Limb (tissue), 2 donors: ENCODE data around the gene SOWAHA.
"Not testable (repeated sequence)": the region's sequence is repeated elsewhere in the genome, so short reads cannot be mapped to it uniquely, and the experiment has no call there.

Experiments
- DNase-seq, 2 donors: peaks; one replicate each; pipeline ENCODE4 v3.0.0-alpha.2; 2016; ENCODE audit errors: extremely low spot score in 2 of 2

Gene SOWAHA

DNA sequence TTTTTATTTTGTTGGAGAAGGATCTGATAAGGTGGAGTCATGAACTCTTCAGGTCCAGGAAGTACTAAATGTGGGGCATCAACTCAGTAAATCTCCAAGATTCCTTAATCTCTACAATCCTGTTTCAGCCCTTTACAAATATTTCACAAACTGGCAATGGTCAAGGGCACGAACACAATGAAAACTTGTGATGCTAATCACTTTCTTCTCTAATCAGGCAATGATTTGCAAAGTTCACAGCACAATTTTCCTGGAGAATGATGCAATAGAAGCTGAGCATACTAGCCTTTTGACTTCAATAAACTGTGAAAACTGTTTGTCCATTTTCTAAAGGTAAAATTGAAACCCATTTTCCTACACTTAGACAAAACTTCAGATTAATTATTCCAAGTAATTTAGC is 36.2 kb downstream of the SOWAHA start:
- DNase-seq: no peak

DNA sequence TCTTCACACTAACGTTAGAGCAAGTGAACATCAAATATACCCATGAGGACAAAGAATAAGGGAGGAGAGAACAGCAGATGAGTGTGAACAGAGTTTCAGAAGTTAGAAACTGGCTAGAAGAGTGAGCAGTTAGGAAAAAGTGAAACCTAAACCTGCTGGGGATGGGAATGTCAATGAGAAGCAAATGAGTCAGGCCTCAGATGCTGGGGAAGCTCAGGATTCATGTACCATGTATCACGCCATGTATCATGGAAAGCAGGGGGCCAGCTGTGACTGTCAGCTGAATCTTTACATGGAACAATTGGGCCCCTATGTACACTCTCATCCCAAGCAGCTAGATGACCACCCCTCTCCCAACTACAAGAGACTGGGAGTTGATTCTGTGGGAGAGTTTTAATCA is 37.0 kb downstream of the SOWAHA start:
- no peak for DNase-seq

DNA sequence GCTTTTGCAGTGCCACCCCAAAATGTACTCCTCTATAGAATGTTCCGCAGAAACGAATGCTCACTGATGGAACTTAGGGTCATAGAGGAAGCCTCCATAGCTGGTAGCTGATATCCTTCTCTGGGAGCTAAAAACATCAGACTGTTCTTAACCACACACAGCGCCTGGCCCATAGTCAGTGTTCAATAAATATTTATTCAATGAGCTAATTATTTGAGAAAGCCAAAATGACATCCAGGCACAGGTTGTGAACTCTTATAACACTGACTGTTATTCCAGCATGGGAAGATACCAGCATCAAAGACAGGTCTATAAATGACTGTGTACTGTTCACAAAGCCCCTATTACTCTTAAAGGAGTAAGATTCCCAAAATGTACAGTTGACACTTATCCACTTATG is 40.2 kb downstream of the SOWAHA start:
- no peak for DNase-seq

DNA sequence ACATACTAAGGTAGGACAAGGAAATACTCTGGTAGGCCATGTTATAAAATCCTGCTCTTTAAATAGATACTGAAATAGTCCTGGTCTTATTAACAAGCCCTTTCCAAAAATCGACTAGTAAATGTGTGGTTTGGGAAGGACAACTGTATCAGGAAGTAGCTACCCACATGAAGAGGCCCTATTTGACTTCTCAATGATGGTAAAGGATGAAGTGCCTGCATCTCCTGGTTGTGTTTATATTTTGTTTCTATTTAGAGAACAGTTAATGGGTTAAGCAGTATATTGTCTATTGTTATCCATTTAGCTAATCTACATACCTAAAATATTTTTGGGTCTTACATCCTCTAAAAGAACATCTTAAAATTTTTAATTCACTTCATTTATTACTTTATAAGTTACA is 40.7 kb downstream of the SOWAHA start:
- no peak for DNase-seq

DNA sequence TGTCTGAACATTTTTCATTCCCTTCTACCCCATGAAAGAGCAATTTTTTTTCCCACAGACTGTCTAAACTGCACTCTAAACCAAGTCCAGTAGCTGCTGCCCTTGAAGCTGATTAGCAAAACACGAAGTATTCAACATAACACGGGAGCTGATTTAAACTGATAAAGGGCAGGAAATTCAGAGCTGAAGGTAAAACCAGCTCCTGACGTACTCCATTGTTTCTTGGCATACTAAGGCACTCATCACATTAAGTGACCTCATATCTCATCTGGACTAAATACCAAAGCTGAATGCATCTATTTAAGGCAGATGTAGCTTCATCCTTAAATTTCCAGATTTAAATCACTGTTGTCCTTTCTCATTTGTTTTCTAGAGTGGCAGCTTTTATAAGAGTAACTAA is 41.2 kb downstream of the SOWAHA start:
- no peak for DNase-seq

DNA sequence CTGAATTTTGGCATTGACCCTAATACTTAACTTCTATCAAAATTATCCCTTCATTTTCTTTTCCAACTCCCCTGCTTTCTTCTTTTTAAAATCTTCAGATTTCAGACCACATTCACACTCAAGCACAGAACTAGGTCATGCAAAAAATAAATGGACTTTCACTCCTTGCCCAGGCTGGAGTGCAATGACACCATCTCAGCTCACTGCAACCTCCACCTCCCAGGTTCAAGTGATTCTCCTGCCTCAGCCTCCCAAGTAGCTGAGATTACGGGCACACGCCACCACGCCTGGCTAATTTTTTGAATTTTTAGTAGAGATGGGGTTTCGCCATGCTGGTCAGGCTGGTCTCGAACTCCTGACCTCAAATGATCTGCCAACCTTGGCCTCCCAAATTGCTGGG is 41.9 kb downstream of the SOWAHA start:
- DNase-seq: not testable (repeated sequence)

DNA sequence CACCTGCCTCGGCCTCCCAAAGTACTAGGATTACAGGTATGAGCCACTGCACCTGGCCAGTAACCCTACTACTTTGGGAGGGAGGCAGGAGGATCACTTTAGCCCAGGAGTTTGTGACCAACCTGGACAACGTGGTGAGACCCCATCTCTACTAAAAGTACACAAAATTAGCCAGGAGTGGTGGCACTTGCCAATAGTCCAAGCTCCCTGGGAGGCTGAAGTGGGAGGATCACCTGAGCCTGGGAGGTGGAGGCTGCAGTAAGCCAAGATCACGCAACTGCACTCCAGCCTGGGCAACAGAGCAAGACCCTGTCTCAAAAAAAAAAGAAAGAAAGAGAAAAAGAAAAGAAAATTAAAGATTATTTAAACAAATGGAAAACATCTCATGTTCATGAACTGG is 42.9 kb downstream of the SOWAHA start:
- DNase-seq: no peak

DNA sequence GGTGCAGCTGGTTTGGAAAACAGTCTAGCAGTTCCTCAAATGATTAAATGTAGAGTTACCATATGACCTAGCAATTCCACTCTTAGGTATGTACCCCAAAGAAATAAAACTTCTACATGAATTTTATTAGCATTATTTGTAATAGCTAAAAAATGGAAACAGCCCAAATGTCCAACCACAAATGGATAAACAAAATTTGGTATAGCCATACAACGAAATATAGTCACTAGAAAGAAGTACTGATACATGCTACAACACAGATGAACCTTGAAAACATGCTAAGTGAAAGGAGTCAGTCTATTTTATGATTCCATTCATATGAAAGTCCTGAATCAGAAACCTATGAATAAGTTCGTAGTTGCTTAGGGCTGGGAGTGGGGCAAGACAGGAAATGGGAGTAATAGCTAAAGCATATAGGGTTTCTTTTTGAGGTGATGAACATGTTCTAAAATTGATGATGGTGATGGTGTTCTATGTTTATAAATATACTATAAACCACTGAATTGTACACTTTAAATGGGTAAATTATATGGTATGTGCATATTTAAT is 46.9 kb downstream of the SOWAHA start:
- no peak for DNase-seq

DNA sequence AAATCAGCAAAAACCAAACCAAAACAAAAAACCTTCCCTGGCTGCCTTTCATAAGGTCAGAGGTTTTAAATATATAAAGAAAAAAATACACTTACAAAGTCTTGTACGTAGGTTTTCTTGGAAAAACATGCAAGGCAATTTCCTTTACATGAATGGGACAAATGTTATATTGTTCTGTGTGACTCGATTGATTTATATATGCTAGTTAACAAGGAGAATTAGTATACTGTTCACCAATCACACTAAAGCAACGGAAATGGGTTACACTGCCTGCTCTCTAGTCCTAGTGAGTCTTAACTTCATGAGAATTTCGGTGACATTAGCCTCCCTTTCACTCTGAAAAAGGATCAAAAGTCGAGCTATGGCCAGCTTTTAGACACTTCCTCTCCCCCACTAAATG is 47.6 kb downstream of the SOWAHA start:
- no peak for DNase-seq

DNA sequence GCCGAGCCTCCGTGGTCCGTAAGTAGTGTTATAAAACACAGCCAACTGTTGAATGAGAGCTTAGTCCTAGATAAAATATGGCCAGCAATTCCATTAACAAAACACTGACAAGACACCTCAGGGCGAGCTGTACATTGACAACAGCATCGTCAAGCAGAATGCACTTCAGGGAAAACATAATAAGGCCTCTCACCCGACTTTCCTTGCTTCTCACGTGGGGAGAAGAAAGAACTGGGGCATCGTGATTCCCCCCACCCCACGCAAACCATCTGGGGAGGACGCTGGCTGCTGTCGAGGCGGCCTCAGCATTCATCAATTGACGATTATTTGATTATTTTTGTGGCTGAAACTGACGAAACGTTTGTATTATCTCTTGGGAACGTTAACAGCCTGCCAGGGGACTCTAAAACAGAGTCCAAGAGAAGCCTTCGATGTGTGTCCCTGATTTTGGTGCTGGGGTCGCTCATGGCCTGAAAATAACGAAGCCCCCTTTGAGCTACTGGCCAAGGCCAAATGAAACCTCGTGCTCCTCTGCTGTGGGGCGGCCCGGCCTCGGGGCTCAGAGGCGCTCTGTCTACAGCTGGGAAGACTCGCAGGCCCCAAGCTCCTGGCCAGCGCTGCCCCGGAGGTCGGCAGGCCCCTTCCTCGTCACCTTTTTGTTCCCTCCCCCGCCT is 52.7 kb downstream of the SOWAHA start:
- no peak for DNase-seq
